B cell (primary cell): ENCODE results near the gene SMIM3. TPM values are rescaled to one million over a fixed set of nuclear protein-coding genes. Genes with fewer than 3 reads are reported as not detected.

Experiments used
- ATAC-seq: fragments of 200-7000 bp; cut with Tn5 transposase; one replicate; pipeline ENCODE4 v1.10.0; 2021; ENCODE audit warnings: low read depth, mild to moderate bottlenecking, moderate number of reproducible peaks, moderate library complexity
- CTCF ChIA-PET: fragments of 350-600 bp; sonication (Branson Sonifier 250); formaldehyde crosslinking; loops from one replicate; lab custom pipeline; 2021; ENCODE audit warnings: antibody characterized with exemption, inconsistent platforms; lab: Charles Lee
- POLR2A ChIA-PET: fragments of 350-600 bp; sonication (Branson Sonifier 250); formaldehyde crosslinking; loops from one replicate; lab custom pipeline; 2021; ENCODE audit warnings: antibody characterized with exemption; lab: Charles Lee
- DNase-seq: peaks from one replicate; pipeline ENCODE4 v3.0.0; 2013
- H2AFZ ChIP-seq: 2 replicates; pipeline ENCODE4 v1.6.1; 2012; ENCODE audit warnings: mild to moderate bottlenecking, low read depth, low read length; ENCODE audit not compliant: insufficient read depth, poor library complexity, severe bottlenecking
- H3K27ac ChIP-seq, 2 donors: 1 replicate in 1 of 2; 2 replicates in 1 of 2; pipeline ENCODE4 v1.5.1; 2012 to 2013; ENCODE audit warnings: low read length in 2 of 2, mild to moderate bottlenecking in 2 of 2, moderate library complexity in 1 of 2
- H3K27me3 ChIP-seq, 4 experiments: fragments of 200-600 bp in 1 of 4; sonication (generic) in 1 of 4; replicated peaks in 1 of 4; 1 replicate in 2 of 4; 2 replicates in 2 of 4; pipeline versions ENCODE4 v1.6.1 to v1.7.0; 2013 to 2016; ENCODE audit warnings: low read length in 3 of 4, mild to moderate bottlenecking in 2 of 4, mixed read lengths in 1 of 4, moderate library complexity in 1 of 4; ENCODE audit not compliant: insufficient read depth in 4 of 4, control insufficient read depth in 3 of 4; ENCODE audit errors: control extremely low read depth in 1 of 4
- H3K36me3 ChIP-seq, 2 experiments: replicated peaks in 1 of 2; 1 replicate in 1 of 2; 2 replicates in 1 of 2; pipeline versions ENCODE4 v1.6.1 to v1.7.1; 2013; ENCODE audit warnings: low read length in 1 of 2; ENCODE audit not compliant: insufficient read depth in 2 of 2, control insufficient read depth in 1 of 2; ENCODE audit errors: control extremely low read depth in 1 of 2, extremely low read depth in 1 of 2
- H3K4me1 ChIP-seq, 2 donors: fragments of 200-600 bp in 1 of 2; sonication (generic) in 1 of 2; 1 replicate in 1 of 2; 2 replicates in 1 of 2; pipeline versions ENCODE4 v1.5.1 to v1.6.1; 2013 to 2017; ENCODE audit warnings: low read length in 2 of 2; ENCODE audit not compliant: control insufficient read depth in 2 of 2, insufficient read depth in 2 of 2
- H3K4me2 ChIP-seq: replicated peaks from 2 replicates; pipeline ENCODE3; 2012; ENCODE audit warnings: mild to moderate bottlenecking, low read depth, low read length; ENCODE audit not compliant: poor library complexity, severe bottlenecking
- H3K4me3 ChIP-seq, 5 experiments: fragments of 200-600 bp in 1 of 5; sonication (generic) in 1 of 5; 1 replicate in 3 of 5; 2 replicates in 2 of 5; pipeline versions ENCODE4 v1.5.1 to v1.7.0; 2011 to 2016; ENCODE audit warnings: low read length in 4 of 5, mild to moderate bottlenecking in 4 of 5, low read depth in 2 of 5, control low read depth in 1 of 5, moderate library complexity in 1 of 5; ENCODE audit not compliant: insufficient read depth in 1 of 5; ENCODE audit errors: control extremely low read depth in 1 of 5, extremely low read depth in 1 of 5
- H3K79me2 ChIP-seq: fragments of 200-600 bp; sonication (generic); one replicate; pipeline ENCODE4 v1.6.0; 2016; ENCODE audit warnings: low read length; ENCODE audit not compliant: control insufficient read depth, insufficient read depth
- H3K9ac ChIP-seq: fragments of 200-600 bp; sonication (generic); 2 replicates; pipeline ENCODE4 v1.6.1; 2017; ENCODE audit warnings: mild to moderate bottlenecking, low read length, moderate library complexity
- H3K9me3 ChIP-seq, 3 donors: one replicate each; pipeline versions ENCODE4 v1.6.1 to v1.7.1; 2013; ENCODE audit warnings: low read length in 2 of 3; ENCODE audit not compliant: control insufficient read depth in 2 of 3, insufficient read depth in 1 of 3; ENCODE audit errors: control extremely low read depth in 1 of 3
- H4K20me1 ChIP-seq: 2 replicates; pipeline ENCODE4 v1.6.0; 2012; ENCODE audit warnings: mild to moderate bottlenecking, low read length; ENCODE audit not compliant: insufficient read depth, control insufficient read depth, poor library complexity, severe bottlenecking
- H3K27ac Mint-ChIP-seq: one replicate; pipeline ENCODE4 v1.8.0; 2021; ENCODE audit warnings: mixed read lengths
- H3K27me3 Mint-ChIP-seq: one replicate; pipeline ENCODE4 v1.8.0; 2021; ENCODE audit warnings: mixed read lengths
- H3K4me1 Mint-ChIP-seq: one replicate; pipeline ENCODE4 v1.8.0; 2021; ENCODE audit warnings: mixed read lengths
- H3K4me3 Mint-ChIP-seq: one replicate; pipeline ENCODE4 v1.8.0; 2021; ENCODE audit warnings: mixed read lengths
- H3K9me3 Mint-ChIP-seq: one replicate; pipeline ENCODE4 v1.8.0; 2022; ENCODE audit warnings: mixed read lengths; ENCODE audit not compliant: insufficient read depth
- CTCF ChIP-seq: fragments of 200-600 bp; IDR thresholded peaks from one replicate; pipeline ENCODE4 v1.8.0; 2022; ENCODE audit warnings: antibody characterized with exemption, mild to moderate bottlenecking
- EZH2 ChIP-seq: IDR thresholded peaks from 2 replicates; pipeline ENCODE4 v1.6.1; 2012; ENCODE audit warnings: borderline replicate concordance, low read depth, mild to moderate bottlenecking, moderate library complexity, low read length; ENCODE audit not compliant: insufficient read depth, poor library complexity, severe bottlenecking
- WGBS: methylation state at CpG from one replicate; pipeline ENCODE4 v1.1.5; 2013; ENCODE audit warnings: missing lambda C conversion rate; ENCODE audit not compliant: insufficient coverage; 5-methylcytosine and 5-hydroxymethylcytosine counted together
- intact Hi-C: fragments of 100-400 bp; cut with micrococcal nuclease; formaldehyde crosslinking; loops from one replicate; pipeline ENCODE4 v1.10.0; 2022
- polyA minus RNA-seq: library from RNA; depleted of rRNA, polyadenylated mRNA; stranded (reverse); fragments of >200 nt; gene quantifications from 2 replicates; pipeline ENCODE4 v1.2.3, GENCODE V29; 2012
- polyA plus RNA-seq: library from polyadenylated mRNA; depleted of rRNA; stranded (reverse); fragments of >200 nt; gene quantifications from 2 replicates; pipeline ENCODE4 v1.2.3, GENCODE V29; 2012
- total RNA-seq, 2 donors: library from RNA; stranded (reverse); fragments of 120-200 nt in 1 of 2; gene quantifications; 1 replicate in 1 of 2; 2 replicates in 1 of 2; pipeline versions ENCODE4 v1.2.3 to v1.2.4, GENCODE V29; 2013 to 2022

Gene SMIM3
- not detected in 2 replicates for total RNA-seq
- 3.5 TPM for total RNA-seq (2013)
- polyA plus RNA-seq = 0.37 and 1.0 TPM in 2 replicates
- polyA minus RNA-seq = 1.5 TPM in 1 of 2 replicates, not detected in the other

- 4% methylated on average over 51 of the region's 59 CpGs for WGBS
- Mint-ChIP-seq H3K27me3 (peaks cover 34% of the 10 kb centered on the region), H3K9me3 (no peaks in the 10 kb centered on the region), H3K4me3 (peak within 1 kb of the TSS; percentile 86), H3K4me1 (peaks cover 27% of the 10 kb centered on the region), H3K27ac (no peak within 1 kb of the TSS)
- Histone ChIP-seq H4K20me1 (no peaks in the 10 kb centered on the region), H2AFZ (peak within 1 kb of the TSS; percentile 75), H3K79me2 (no peaks in the 10 kb centered on the region), H3K4me2 (peak within 1 kb of the TSS; percentile 94), H3K4me3 (peak within 1 kb of the TSS; percentile 45 to 64 (median 56)), H3K36me3 (no peaks in the 10 kb centered on the region), H3K9ac (peak within 1 kb of the TSS; percentile 66), H3K4me1 (peaks cover 31 to 32% of the 10 kb centered on the region in 2 donors), H3K9me3 (peaks cover 0 to 3% (median 0%) of the 10 kb centered on the region in 3 donors), H3K27me3 (peaks cover 0 to 36% (median 21%) of the 10 kb centered on the region in 4 experiments), H3K27ac (no peak within 1 kb of the TSS)
- TF ChIP-seq CTCF = no peak
- no peak for TF ChIP-seq EZH2
- ATAC-seq = peak; percentile 42
- DNase-seq = peak; percentile 51
- ChIA-PET POLR2A (interaction anchor here (0.7 kb wide), 1 partner anchor 368 kb away, joined by 4 read pairs; no protein-coding TSS in a partner anchor), CTCF (interaction anchor here (0.6 to 1.4 kb wide), 7 partner anchors 10 to 320 kb away, joined by 3 to 5 read pairs (median 3); no protein-coding TSS in a partner anchor)
- intact Hi-C loops = no loop called here
Observed at GRCh38 chr5:150778517-150779396, at the start of gene SMIM3. TSS of gene SMIM3 (plus strand) at chr5:150778757. CDS start at chr5:150795441, 16,684 bp downstream.

GRCh38 chr5:150729859-150730258 lies 48.7 kb upstream of the SMIM3 start:
- H3K4me1 Mint-ChIP-seq = peaks cover 7% of the 10 kb centered on the region
- no peak overlapping the region for H3K4me3 Mint-ChIP-seq
- Histone ChIP-seq H3K36me3 (peaks cover 14 to 74% of the 10 kb centered on the region in 2 experiments), H3K27ac (no peak overlapping the region), H3K9me3 (peaks cover 0 to 7% (median 0%) of the 10 kb centered on the region in 3 donors), H3K4me3 (no peak overlapping the region), H3K9ac (no peak overlapping the region), H3K4me1 (peaks cover 2 to 3% of the 10 kb centered on the region in 2 donors), H3K27me3 (no peaks in the 10 kb centered on the region), H3K4me2 (no peak overlapping the region), H3K79me2 (no peaks in the 10 kb centered on the region), H2AFZ (no peak overlapping the region), H4K20me1 (peaks cover 5% of the 10 kb centered on the region)
- no peak for ATAC-seq
- peaks cover 2% of the 10 kb centered on the region for H3K9me3 Mint-ChIP-seq
- CTCF ChIA-PET = no interaction called here
- H3K27ac Mint-ChIP-seq = no peak overlapping the region
- POLR2A ChIA-PET = no interaction called here
- TF ChIP-seq EZH2 = no peak
- no peak for TF ChIP-seq CTCF
- WGBS = no CpG with 5 or more reads among the region's 4 CpGs
- DNase-seq = no peak
- no peaks in the 10 kb centered on the region for H3K27me3 Mint-ChIP-seq
- intact Hi-C loops = no loop called here
